Measurements from ENCODE around the gene KLHL26.

The KLHL26 gene

DNA sequence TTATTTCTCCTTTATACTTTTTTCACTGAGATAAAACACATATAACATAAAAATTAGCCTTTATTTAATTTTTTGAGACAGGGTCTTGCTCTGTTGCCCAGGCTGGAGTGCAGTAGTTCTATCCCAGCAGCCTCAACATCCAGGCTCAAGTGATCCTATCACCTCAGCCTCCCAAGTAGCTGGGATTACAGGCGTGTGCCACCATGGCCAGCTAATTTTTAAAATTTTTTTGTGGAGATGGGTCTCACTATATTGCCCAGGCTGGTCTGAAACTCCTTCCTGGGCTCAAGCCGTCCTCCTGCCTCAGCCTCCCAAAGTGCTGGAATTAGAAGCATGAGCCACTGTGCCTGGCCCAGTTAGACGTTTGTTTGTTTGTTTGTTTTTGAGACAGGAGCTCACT lies 75.1 kb downstream of the KLHL26 start:
- in situ Hi-C loops (cut with MboI; ENCODE audit: low sequenced_read_pairs), result no loop called here

DNA sequence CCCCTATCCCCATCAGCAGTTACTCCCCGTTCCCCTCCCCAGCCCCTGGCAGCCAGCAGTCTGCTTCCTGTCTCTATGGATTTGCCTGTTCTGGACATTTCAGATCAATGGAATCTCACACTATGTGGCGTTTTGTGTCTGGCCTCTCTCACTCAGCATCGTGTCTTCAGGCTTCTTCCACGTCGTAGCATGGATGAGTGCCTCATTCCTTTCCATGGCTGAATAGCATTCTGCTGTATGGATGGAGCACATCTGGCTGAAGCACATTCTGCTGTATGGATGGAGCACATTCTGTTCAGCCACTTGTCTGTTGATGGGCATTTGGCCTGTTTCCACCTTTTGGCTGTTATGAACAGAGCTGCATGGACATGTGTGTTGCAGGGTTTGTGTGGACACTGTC lies 76.2 kb downstream of the KLHL26 start:
- in situ Hi-C loops (cut with MboI; ENCODE audit: low sequenced_read_pairs), result no loop called here

DNA sequence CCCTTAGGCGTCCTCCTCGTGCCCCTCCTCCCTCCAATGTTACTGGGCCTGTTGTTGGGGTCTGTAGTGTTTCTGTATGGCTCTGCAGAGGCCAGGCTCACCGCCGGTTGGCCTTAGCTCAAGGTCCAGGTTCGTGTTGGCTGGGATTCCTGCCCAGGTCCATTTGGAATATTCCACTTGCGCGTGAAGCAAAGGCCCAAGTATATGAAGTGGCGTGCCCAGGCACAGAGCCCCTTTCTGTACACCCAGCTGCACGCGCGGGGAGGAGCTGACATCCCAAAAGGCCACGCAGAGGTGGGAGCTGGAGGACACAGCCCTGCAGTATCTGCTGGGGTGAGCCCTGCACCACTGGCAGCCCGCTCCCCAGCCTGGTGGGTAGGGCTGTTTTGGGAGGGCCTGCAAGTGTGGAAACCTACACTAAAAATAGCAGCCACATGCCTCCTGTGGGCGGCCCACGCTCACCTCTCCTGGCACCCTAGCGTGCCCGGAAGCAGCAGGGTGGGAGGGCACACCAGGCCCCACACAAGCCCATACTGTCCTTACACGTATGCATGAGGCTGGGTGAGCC lies 76.8 kb downstream of the KLHL26 start:
- in situ Hi-C loops (cut with MboI; ENCODE audit: low sequenced_read_pairs), result no loop called here

DNA sequence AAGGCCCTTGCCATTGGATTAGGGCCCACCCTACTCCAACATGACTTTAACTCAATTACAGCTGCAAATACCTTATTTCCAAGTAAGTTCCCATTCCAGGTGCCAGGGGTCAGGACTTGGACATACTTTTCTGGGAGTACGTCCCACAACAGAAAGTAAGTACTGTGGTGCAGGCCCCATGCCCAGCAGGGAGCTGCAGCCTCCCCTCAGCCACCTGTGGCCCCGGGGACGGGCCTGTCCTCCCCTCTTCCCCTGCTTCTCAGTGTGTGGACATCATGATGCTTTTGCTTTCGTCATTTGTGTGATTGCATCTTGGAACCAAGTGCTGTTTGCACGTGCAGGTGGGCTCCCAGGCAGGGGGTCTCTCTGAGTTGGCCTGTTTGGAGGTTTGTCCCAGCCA lies 78.6 kb downstream of the KLHL26 start:
- in situ Hi-C loops (cut with MboI; ENCODE audit: low sequenced_read_pairs), result no loop called here

DNA sequence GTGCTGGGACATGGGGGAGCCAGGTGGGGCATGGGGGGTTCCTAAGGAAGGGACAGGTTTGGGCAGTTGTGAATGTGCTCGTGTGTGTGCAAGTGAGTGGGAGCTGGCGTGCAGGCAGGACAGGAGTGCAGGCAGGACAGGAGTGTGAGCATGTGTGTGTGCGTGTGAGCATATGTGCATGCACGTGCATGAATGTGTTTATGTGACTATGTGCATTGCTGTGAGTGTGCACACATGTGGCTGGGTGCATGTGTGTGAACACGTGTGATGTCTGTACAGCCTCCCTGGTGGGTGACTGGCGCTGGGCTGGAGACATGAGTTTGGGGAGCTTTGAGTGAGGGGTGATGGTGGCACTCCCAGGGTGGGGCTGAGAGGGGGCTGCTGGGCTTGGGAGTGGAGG lies 80.0 kb downstream of the KLHL26 start:
- in situ Hi-C loops (cut with MboI; ENCODE audit: low sequenced_read_pairs), result no loop called here

DNA sequence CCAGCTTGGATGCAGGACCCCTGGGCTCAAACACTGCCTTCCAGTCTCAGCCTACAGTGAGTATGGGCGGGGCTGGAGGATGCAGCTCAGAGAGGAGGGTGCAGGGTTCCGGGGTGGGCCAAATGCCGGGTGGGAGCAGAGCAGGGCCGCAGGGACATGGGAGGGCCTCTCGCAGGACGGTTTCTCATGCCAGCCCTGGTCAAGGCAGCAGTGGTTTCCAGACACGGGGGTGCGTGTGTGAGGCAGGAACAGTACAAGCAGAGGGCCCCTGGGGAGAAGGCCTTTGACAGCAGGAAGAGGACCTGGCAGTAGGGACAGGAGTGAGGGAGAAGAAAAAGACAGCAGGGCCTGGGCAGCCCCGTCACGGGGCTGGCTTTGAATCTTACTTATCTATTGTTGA lies 80.8 kb downstream of the KLHL26 start:
- in situ Hi-C loops (cut with MboI; ENCODE audit: low sequenced_read_pairs), result no loop called here

DNA sequence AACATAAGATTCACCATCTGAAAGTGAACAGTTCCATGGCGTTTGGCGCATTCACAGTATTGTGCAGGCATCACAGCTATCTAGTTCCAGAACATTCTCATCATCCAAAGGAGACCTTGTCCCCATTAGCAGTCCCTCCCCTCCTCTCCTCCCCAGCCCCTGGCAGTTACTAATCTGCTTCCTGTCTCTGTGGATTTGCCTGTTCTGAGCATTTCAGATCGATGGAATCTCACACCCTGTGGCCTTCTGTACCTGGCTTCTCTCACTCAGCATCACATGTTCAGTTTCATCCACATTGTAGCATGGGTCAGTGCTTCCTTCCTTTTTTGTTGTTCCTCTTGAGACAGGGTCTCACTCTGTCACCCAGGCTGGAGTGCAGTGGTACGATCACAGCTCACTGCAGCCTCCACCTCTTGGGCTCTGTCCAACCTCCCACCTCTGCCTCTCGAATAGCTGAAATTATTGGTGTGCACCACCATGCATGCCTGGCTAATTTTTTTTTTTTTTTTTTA lies 81.2 kb downstream of the KLHL26 start:
- in situ Hi-C loops (cut with MboI; ENCODE audit: low sequenced_read_pairs), result no loop called here

DNA sequence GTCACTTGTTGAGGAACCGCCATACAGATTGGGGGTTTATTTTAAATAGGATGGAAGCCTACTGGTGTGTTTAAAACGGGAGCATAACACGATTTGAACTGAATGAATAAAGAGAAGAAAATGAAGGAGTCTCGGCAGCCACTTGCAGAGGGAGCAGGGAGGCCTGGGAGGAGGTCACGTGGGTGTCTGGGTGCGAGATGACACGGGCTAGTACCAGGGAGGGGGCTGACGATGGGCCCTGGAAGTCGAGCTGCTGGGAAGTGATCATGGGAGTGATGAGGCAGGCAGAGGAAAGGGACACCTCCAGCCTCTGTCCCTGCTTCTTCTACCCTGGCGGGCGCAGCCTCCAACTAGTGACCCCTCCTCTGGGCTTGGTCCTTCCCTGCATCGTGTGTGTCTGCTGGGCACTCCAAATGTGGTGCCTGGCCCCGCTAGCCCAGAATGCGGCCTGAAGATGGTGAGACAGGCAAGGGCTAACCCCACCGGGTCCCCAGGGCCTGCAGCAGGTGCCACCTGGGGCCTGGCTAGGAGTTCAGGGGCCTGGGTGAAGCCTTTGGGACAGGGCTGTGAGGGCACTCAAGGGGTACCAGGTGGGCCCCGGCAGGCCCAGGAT lies 82.1 kb downstream of the KLHL26 start:
- in situ Hi-C loops (cut with MboI; ENCODE audit: low sequenced_read_pairs), result no loop called here

DNA sequence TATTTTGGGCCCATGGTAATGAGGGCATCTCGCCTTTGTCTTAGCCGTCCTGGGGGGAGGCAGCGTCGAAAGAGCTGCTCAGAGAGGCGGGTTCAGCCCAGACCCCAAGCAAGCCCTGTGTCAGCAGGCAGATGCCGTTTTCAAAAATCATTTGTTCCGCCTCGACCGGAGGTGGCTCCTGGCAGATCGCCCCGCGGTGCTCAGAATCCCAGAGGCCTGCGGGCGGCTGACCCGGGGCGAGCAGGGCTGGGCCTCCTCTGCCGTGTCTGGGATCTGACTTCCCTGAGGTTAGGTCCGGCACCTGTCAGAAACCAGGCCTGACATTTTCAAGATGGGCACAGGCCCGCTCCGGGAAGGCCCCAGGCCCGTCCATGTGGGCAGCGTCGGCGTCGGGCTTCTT lies 82.7 kb downstream of the KLHL26 start:
- in situ Hi-C loops (cut with MboI; ENCODE audit: low sequenced_read_pairs), result no loop called here
